ENCODE results near the gene DUSP6.

The DUSP6 gene

DNA sequence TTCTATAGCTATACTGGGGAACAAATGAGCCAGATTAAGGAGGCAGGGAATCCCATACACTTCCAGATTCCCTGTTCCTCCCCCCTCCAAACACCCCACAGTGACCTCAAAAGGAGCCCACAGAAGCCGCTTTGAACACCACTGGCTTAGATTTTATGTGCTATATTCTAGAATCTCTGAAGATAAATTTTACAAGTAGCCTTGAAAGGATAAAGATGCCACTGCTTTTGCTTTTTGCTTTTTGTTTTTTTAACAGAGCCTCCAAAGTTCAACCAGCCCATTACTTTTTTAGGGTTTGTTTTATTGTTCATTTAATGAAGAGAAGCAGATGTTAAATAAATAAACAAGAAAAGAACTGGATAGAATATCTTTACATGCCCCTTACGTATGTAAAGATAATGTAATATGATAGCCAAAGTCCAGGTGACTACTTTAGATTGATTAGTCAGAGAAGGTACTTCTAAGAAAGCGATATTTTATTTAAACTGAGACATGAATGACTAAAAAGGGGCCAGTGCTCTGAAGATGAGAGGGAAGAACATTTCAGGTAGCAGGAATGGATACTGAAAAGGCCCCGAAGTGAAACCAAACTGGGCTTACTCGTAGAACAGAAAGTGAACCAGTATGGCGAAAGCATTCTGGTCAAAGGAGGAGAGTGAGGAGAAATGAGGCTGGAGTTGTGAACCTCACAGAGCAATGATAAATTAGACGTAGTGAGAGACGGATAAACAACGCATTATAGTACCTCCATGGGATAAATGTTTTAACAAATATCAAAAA lies 44.6 kb downstream of the DUSP6 start:
- TF ChIP-seq REST (IDR thresholded peaks at IDR 0.05; ENCODE audit: low read depth) (no peak), CREB1 (IDR thresholded peaks at IDR 0.05; ENCODE audit: low read depth) (no peak), TCF12 (IDR thresholded peaks at IDR 0.05; ENCODE audit: low read depth) (no peak), CEBPB (IDR thresholded peaks at IDR 0.05) (no peak), TEAD4 (IDR thresholded peaks at IDR 0.05) (no peak), EP300 (IDR thresholded peaks at IDR 0.05; ENCODE audit: borderline replicate concordance) (no peak), ZBTB7A (IDR thresholded peaks at IDR 0.05; ENCODE audit: low read depth) (no peak), USF1 (IDR thresholded peaks at IDR 0.05) (no peak), RAD21 (IDR thresholded peaks at IDR 0.05; ENCODE audit: low read depth) (no peak), TAF1 (IDR thresholded peaks at IDR 0.05; ENCODE audit: low read depth) (no peak), FOXM1 (IDR thresholded peaks at IDR 0.05; ENCODE audit: borderline replicate concordance, low read depth) (no peak), YY1 (IDR thresholded peaks at IDR 0.05; ENCODE audit: low read depth) (no peak), NFIC (IDR thresholded peaks at IDR 0.05) (no peak), EGR1 (IDR thresholded peaks at IDR 0.05) (no peak)
- TF ChIP-seq, protein P1, sequence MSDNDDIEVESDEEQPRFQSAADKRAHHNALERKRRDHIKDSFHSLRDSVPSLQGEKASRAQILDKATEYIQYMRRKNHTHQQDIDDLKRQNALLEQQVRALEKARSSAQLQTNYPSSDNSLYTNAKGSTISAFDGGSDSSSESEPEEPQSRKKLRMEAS (IDR thresholded peaks at IDR 0.05) = no peak

DNA sequence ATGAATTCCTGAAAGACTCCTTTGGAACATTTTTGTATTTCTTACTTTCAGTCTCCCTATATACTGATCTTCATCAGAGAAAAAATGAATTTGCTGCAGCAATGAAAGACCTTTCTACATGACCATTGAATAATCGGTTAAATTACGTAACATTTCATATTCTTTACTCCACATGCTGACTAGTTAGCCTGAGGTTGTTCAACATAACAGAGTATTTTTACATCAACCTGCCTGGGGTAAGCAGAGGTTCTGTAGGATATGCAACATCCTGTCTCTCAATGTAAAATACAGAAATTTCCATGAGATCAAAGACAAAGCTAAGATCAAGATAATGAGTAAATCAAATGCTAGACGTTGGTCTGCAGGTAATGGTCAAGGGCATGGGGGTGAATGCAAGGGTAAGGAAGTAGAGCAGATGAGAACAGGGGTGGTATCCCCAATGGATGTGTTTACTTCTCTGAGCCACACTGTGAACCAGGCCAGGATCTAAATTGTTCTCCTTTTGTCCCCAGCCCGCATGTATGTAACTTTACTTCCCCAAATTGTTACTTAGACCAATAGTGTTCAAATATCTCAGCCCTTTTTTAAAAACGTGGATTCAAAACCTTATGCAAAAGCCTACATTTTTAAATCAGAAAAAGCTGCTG lies 45.4 kb downstream of the DUSP6 start:
- TF ChIP-seq TEAD4 (IDR thresholded peaks at IDR 0.05) (no peak), USF1 (IDR thresholded peaks at IDR 0.05) (no peak), YY1 (IDR thresholded peaks at IDR 0.05; ENCODE audit: low read depth) (no peak), TCF12 (IDR thresholded peaks at IDR 0.05; ENCODE audit: low read depth) (no peak), ZBTB7A (IDR thresholded peaks at IDR 0.05; ENCODE audit: low read depth) (no peak), NFIC (IDR thresholded peaks at IDR 0.05) (no peak), FOXM1 (IDR thresholded peaks at IDR 0.05; ENCODE audit: borderline replicate concordance, low read depth) (no peak), REST (IDR thresholded peaks at IDR 0.05; ENCODE audit: low read depth) (no peak), RAD21 (IDR thresholded peaks at IDR 0.05; ENCODE audit: low read depth) (no peak), TAF1 (IDR thresholded peaks at IDR 0.05; ENCODE audit: low read depth) (no peak), EP300 (IDR thresholded peaks at IDR 0.05; ENCODE audit: borderline replicate concordance) (no peak), EGR1 (IDR thresholded peaks at IDR 0.05) (no peak), CEBPB (IDR thresholded peaks at IDR 0.05) (no peak), CREB1 (IDR thresholded peaks at IDR 0.05; ENCODE audit: low read depth) (no peak)
- TF ChIP-seq, protein P1 (IDR thresholded peaks at IDR 0.05) = no peak

GRCh38 chr12:89305373-89305772 lies 46.9 kb downstream of the DUSP6 start:
- TF ChIP-seq, protein P1 (IDR thresholded peaks at IDR 0.05) = no peak
- TF ChIP-seq CREB1 (IDR thresholded peaks at IDR 0.05; ENCODE audit: low read depth) = no peak
- TF ChIP-seq REST (IDR thresholded peaks at IDR 0.05; ENCODE audit: low read depth) = no peak
- TF ChIP-seq FOXM1 (IDR thresholded peaks at IDR 0.05; ENCODE audit: borderline replicate concordance, low read depth) = no peak
- no peak for TF ChIP-seq ZBTB7A (IDR thresholded peaks at IDR 0.05; ENCODE audit: low read depth)
- no peak for TF ChIP-seq CEBPB (IDR thresholded peaks at IDR 0.05)
- TF ChIP-seq EGR1 (IDR thresholded peaks at IDR 0.05) = no peak
- TF ChIP-seq YY1 (IDR thresholded peaks at IDR 0.05; ENCODE audit: low read depth) = no peak
